K562 (cell line): ENCODE measurements around the gene SPTLC2. TPM values are rescaled to one million over a fixed set of nuclear protein-coding genes. Genes with fewer than 3 reads are reported as not detected.

ENCODE experiments used
- ATAC-seq: fragments of 200-7000 bp; cut with Tn5 transposase; 3 replicates; pipeline ENCODE4 v1.9.1; 2020; ENCODE audit warnings: moderate library complexity
- BruUV-seq: library from RNA; stranded (reverse); fragments of 400-500 nt; replicated peaks from 2 replicates; lab custom pipeline; 2021; lab: Mats Ljungman, UMichigan
- CTCF ChIA-PET: fragments of 300-600 bp; formaldehyde crosslinking; extraction: SDS; loops from one replicate; lab custom pipeline; 2021; ENCODE audit warnings: low intra/inter-chr PET ratio; lab: Yijun Ruan, JAX
- POLR2A ChIA-PET: fragments of 300-600, 350-650 bp; sonication (Branson Sonifier 250); formaldehyde crosslinking; extraction: SDS; loops from one replicate; lab custom pipeline; 2021; ENCODE audit warnings: antibody characterized with exemption, inconsistent platforms; lab: Yijun Ruan, JAX
- DNase-seq, 4 experiments: peaks; one replicate each; pipeline versions ENCODE4 v3.0.0 to v3.0.0-alpha.2; 2011 to 2018; ENCODE audit warnings: low spot score in 3 of 4, mixed read lengths in 3 of 4; ENCODE audit errors: extremely low read depth in 1 of 4
- FAIRE-seq: peaks from 2 replicates; lab custom pipeline; 2011; peaks lifted over from hg19 to GRCh38; lab: Jason Lieb, UNC
- H2AFZ ChIP-seq: 2 replicates; pipeline ENCODE4 v1.6.0; 2011; ENCODE audit warnings: low read depth, low read length, control low read depth, inconsistent platforms
- H3K27ac ChIP-seq: fragments of 200-600 bp; 3 replicates; pipeline ENCODE4 v1.8.0; 2011; ENCODE audit warnings: low read depth, mild to moderate bottlenecking, control low read depth, inconsistent platforms, low read length, moderate library complexity, mixed read lengths; ENCODE audit errors: extremely low read depth
- H3K27me3 ChIP-seq, 2 experiments: fragments of 300-600 bp in 1 of 2; 2 replicates in 1 of 2; 3 replicates in 1 of 2; pipeline versions ENCODE4 v1.6.0 to v1.8.0; 2011; ENCODE audit warnings: inconsistent platforms in 2 of 2, low read length in 2 of 2, mild to moderate bottlenecking in 1 of 2, mixed read lengths in 1 of 2, moderate library complexity in 1 of 2; ENCODE audit not compliant: control insufficient read depth in 2 of 2, insufficient read depth in 2 of 2
- H3K36me3 ChIP-seq: fragments of 300-600 bp; 3 replicates; pipeline ENCODE4 v1.8.0; 2011; ENCODE audit warnings: mild to moderate bottlenecking, low read length, inconsistent platforms; ENCODE audit not compliant: control insufficient read depth, insufficient read depth
- H3K4me1 ChIP-seq, 2 experiments: fragments of 200-600 bp in 1 of 2; replicated peaks in 1 of 2; 2 replicates in 1 of 2; 3 replicates in 1 of 2; pipeline versions ENCODE4 v1.5.1 to v1.8.0; 2011; ENCODE audit warnings: inconsistent platforms in 2 of 2, low read length in 2 of 2, mild to moderate bottlenecking in 1 of 2, mixed read lengths in 1 of 2, moderate library complexity in 1 of 2; ENCODE audit not compliant: control insufficient read depth in 2 of 2, insufficient read depth in 2 of 2
- H3K4me2 ChIP-seq: 2 replicates; pipeline ENCODE4 v1.6.1; 2011; ENCODE audit warnings: low read length, control low read depth, inconsistent platforms, mixed read lengths; ENCODE audit not compliant: insufficient read depth
- H3K4me3 ChIP-seq: fragments of 200-600 bp; sonication (generic), shearing (Covaris generic); 2 replicates; pipeline ENCODE4 v1.5.1; 2016; ENCODE audit warnings: control low read depth, inconsistent platforms
- H3K79me2 ChIP-seq: fragments of 200-600 bp; 3 replicates; pipeline ENCODE4 v1.8.0; 2011; ENCODE audit warnings: low read length, inconsistent platforms; ENCODE audit not compliant: control insufficient read depth, insufficient read depth
- H3K9ac ChIP-seq, 2 experiments: 2 replicates each; pipeline versions ENCODE4 v1.6.0 to v1.6.1; 2011; ENCODE audit warnings: low read depth in 2 of 2, low read length in 2 of 2, control low read depth in 1 of 2, inconsistent platforms in 1 of 2, mild to moderate bottlenecking in 1 of 2, mixed read lengths in 1 of 2; ENCODE audit not compliant: insufficient read depth in 1 of 2
- H3K9me1 ChIP-seq: one replicate; pipeline ENCODE4 v1.6.0; 2011; ENCODE audit warnings: inconsistent platforms, mild to moderate bottlenecking, low read length, moderate library complexity; ENCODE audit not compliant: control insufficient read depth, insufficient read depth
- H3K9me3 ChIP-seq: replicated peaks from 2 replicates; pipeline ENCODE4 v1.5.1; 2011; ENCODE audit warnings: low read depth, low read length, inconsistent platforms; ENCODE audit not compliant: control insufficient read depth, insufficient read depth
- H4K20me1 ChIP-seq: replicated peaks from 2 replicates; pipeline ENCODE4 v1.6.1; 2011; ENCODE audit warnings: low read length, inconsistent platforms, mixed read lengths; ENCODE audit not compliant: control insufficient read depth, insufficient read depth
- ARHGAP35 ChIP-seq: fragments of 450-650 bp; IDR thresholded peaks from 2 replicates; pipeline ENCODE4 v1.6.1; 2018; ENCODE audit not compliant: partially characterized antibody
- CREM ChIP-seq: IDR thresholded peaks from 2 replicates; pipeline ENCODE4 v1.6.1; 2014; ENCODE audit warnings: antibody characterized with exemption, low read depth
- DPF2 ChIP-seq: fragments of 450-650 bp; IDR thresholded peaks from 2 replicates; pipeline ENCODE4 v1.6.1; 2016
- KLF6 ChIP-seq: fragments of 250-450 bp; sonication (Bioruptor Pico); IDR thresholded peaks from 2 replicates; pipeline ENCODE4 v1.4.0; 2020; ENCODE audit warnings: mild to moderate bottlenecking, moderate library complexity, borderline replicate concordance
- PHF20 ChIP-seq: fragments of 450-650 bp; IDR thresholded peaks from 2 replicates; pipeline ENCODE4 v1.6.1; 2018; ENCODE audit not compliant: partially characterized antibody
- RBM15 ChIP-seq: fragments of 200-400 bp; formaldehyde crosslinking; IDR thresholded peaks from 2 replicates; pipeline ENCODE4 v1.6.1; 2018; ENCODE audit warnings: mild to moderate bottlenecking, low read length, moderate library complexity; ENCODE audit not compliant: insufficient read depth
- SLC30A9 ChIP-seq: fragments of 250-450 bp; sonication (Bioruptor Pico); IDR thresholded peaks from 2 replicates; pipeline ENCODE4 v1.8.0; 2022; ENCODE audit warnings: mild to moderate bottlenecking, moderate library complexity
- SREBF1 ChIP-seq: fragments of 150-350 bp; IDR thresholded peaks from 2 replicates; pipeline ENCODE4 v1.6.1; 2014; ENCODE audit warnings: antibody characterized with exemption, low read depth, low read length, borderline replicate concordance
- TBL1XR1 ChIP-seq, 2 experiments: IDR thresholded peaks; 2 replicates each; pipeline ENCODE4 v1.6.1; 2012; ENCODE audit warnings: improper control_type of control experiment in 2 of 2, low read length in 2 of 2, mild to moderate bottlenecking in 1 of 2
- TBP ChIP-seq: optimal IDR thresholded peaks from 2 replicates; pipeline ENCODE3; 2011; ENCODE audit warnings: low read depth, low read length, improper control_type of control experiment
- TFAM ChIP-seq: fragments of 250-450 bp; sonication (Bioruptor Pico); conservative IDR thresholded peaks from 2 replicates; pipeline ENCODE4 v1.5.0; 2021; ENCODE audit warnings: mild to moderate bottlenecking, moderate library complexity
- U2AF2 ChIP-seq: fragments of 200-400 bp; formaldehyde crosslinking; optimal IDR thresholded peaks from 2 replicates; pipeline ENCODE3; 2017; ENCODE audit warnings: low read depth, mild to moderate bottlenecking, low read length
- XRCC3 ChIP-seq: fragments of 450-650 bp; IDR thresholded peaks from 2 replicates; pipeline ENCODE4 v1.6.1; 2017; ENCODE audit warnings: mild to moderate bottlenecking, moderate library complexity
- ZNF561 ChIP-seq: fragments of 450-650 bp; formaldehyde crosslinking; conservative IDR thresholded peaks from 2 replicates; pipeline ENCODE4 v1.4.0; 2020; ENCODE audit warnings: mild to moderate bottlenecking, moderate library complexity
- ZNF57 ChIP-seq: fragments of 450-650 bp; formaldehyde crosslinking; IDR thresholded peaks from 2 replicates; pipeline ENCODE4 v1.4.0; 2020; ENCODE audit warnings: mild to moderate bottlenecking, moderate library complexity
- ZNF583 ChIP-seq: fragments of 250-450 bp; sonication (Bioruptor Pico); IDR thresholded peaks from 2 replicates; pipeline ENCODE4 v1.4.0; 2020
- ZNF696 ChIP-seq: fragments of 250-450 bp; sonication (Bioruptor Pico); conservative IDR thresholded peaks from 2 replicates; pipeline ENCODE4 v1.4.0; 2020; ENCODE audit warnings: mild to moderate bottlenecking, moderate library complexity
- WGBS: fragments of 100-300 bp; shearing (Covaris generic); methylation state at CpG from one replicate; pipeline ENCODE4 v1.1.6; 2016; ENCODE audit warnings: low coverage, mixed read lengths; ENCODE audit not compliant: insufficient coverage; ENCODE audit errors: missing lambda C conversion rate; 5-methylcytosine and 5-hydroxymethylcytosine counted together
- in situ Hi-C: fragments of 300-500 bp; cut with MboI; formaldehyde crosslinking; loops from 4 replicates; pipeline ENCODE4 v1.15.0; 2018; ENCODE audit warnings: inconsistent platforms, mixed read lengths
- intact Hi-C: fragments of 100-400 bp; cut with micrococcal nuclease; formaldehyde crosslinking; loops from 2 replicates; pipeline ENCODE4 v1.14.2; 2022
- polyA plus RNA-seq, 8 experiments: library from polyadenylated mRNA; depleted of rRNA in 4 of 8; stranded (reverse) in 5 of 8; unstranded in 3 of 8; fragments of >200 nt; fragmentation: Nextera tagmentation in 2 of 8; fragmentation: Illumina TruSeq in 1 of 8; extraction: Ambion mirVana in 2 of 8; extraction: Trizol in 1 of 8; gene quantifications; 2 replicates each; pipeline versions ENCODE4 v1.2.1 to v1.2.3, GENCODE V29; 2011 to 2014; ENCODE audit warnings: inconsistent platforms in 1 of 8, missing spikeins in 1 of 8
- total RNA-seq, 7 experiments: library from RNA; depleted of rRNA in 6 of 7; stranded (reverse); fragments of >200 nt in 6 of 7; fragmentation: Illumina TruSeq in 2 of 7; extraction: Trizol in 2 of 7; gene quantifications; 2 replicates each; pipeline versions ENCODE4 v1.2.1 to v1.2.3, GENCODE V29; 2011 to 2021; ENCODE audit warnings: low replicate concordance in 1 of 7
- TF ChIP-seq, protein P1 (sequence below), 2 experiments: fragments of 450-650 bp; IDR thresholded peaks; 2 replicates each; pipeline ENCODE4 v1.6.1; 2016
- TF ChIP-seq, protein P2 (sequence below), 2 experiments: fragments of 200-800 bp in 1 of 2; sonication (Bioruptor generic) in 1 of 2; sonication (generic) in 1 of 2; formaldehyde crosslinking in 1 of 2; IDR thresholded peaks in 1 of 2; conservative IDR thresholded peaks in 1 of 2; 2 replicates each; pipeline versions ENCODE4 v1.5.0 to v1.6.1; 2016 to 2020; ENCODE audit warnings: missing compliant biosample characterization in 1 of 2, missing genetic modification characterization in 1 of 2, missing genetic modification reagents in 1 of 2
- TF ChIP-seq, protein P3 (sequence below): IDR thresholded peaks from 2 replicates; pipeline ENCODE4 v1.6.1; 2011; ENCODE audit warnings: borderline replicate concordance, low read depth, mild to moderate bottlenecking, moderate library complexity, low read length; ENCODE audit not compliant: insufficient read depth, poor library complexity, severe bottlenecking

The SPTLC2 gene
- total and polyA plus RNA-seq, 9 of the 15 experiments (the other 6 are each of a cell fraction or from before 2014, with no cell fraction given) = 4.5 to 30.4 (median 14.0) TPM

DNA sequence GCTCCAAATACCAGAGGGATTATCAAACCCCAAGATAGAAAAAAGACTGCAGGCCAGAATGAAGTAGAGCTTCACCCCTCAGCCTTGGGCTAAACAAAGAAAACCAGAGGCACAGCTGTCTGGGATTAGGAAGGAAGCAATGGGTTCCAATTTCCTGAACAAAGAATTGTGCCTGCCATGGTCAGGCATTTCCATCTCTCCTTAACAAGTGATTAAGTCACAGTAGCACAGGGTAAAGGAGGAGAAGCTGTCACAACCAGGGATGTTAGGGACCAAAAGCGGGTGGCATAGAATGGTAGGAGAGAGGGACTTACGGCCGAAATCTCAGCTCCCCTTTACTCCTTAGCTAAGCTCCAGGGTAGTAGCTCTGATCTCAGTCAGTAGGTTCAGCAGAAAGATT, 33.9 kb downstream of the SPTLC2 start:
- no TSS peak for BruUV-seq
- Histone ChIP-seq H3K79me2 (peaks cover 69% of the 10 kb centered on the region), H3K4me2 (no peak overlapping the region), H3K36me3 (peaks cover 3% of the 10 kb centered on the region; the same call in 1 of the 3 replicates), H3K4me1 (peaks cover 0 to 3% of the 10 kb centered on the region in 2 experiments; a peak in 2 of 5 replicates), H3K27ac (no peak overlapping the region), H3K4me3 (no peak overlapping the region), H2AFZ (no peak overlapping the region), H3K27me3 (no peaks in the 10 kb centered on the region), H3K9ac (no peak overlapping the region), H3K9me1 (no peaks in the 10 kb centered on the region), H3K9me3 (no peaks in the 10 kb centered on the region), H4K20me1 (peaks cover 12% of the 10 kb centered on the region; the same call in 1 of the 2 replicates)
- FAIRE-seq (no peak), ATAC-seq (no peak), DNase-seq (no peak)
- CTCF ChIA-PET = no interaction called here
- in situ Hi-C loops = no loop called here
- intact Hi-C loops = no loop called here
- POLR2A ChIA-PET = interaction anchor here (1.0 kb wide), 1 partner anchor 10 kb away, joined by 4 read pairs; no protein-coding TSS in a partner anchor
- TF ChIP-seq TFAM (CRISPR knock-in tag) (no peak), SLC30A9 (CRISPR knock-in tag) (no peak), U2AF2 (no peak), PHF20 (no peak), KLF6 (CRISPR knock-in tag) (no peak), RBM15 (no peak), ZNF57 (CRISPR knock-in tag) (no peak), DPF2 (no peak), SREBF1 (no peak), ZNF561 (CRISPR knock-in tag) (no peak), XRCC3 (no peak), CREM (no peak), ZNF696 (CRISPR knock-in tag) (no peak), TBL1XR1 (IDR thresholded peaks at IDR 0.05; ENCODE audit: low read length in 2 of 2) (no peak), ZNF583 (CRISPR knock-in tag) (no peak), ARHGAP35 (no peak), TBP (no peak)
- TF ChIP-seq, protein P1, sequence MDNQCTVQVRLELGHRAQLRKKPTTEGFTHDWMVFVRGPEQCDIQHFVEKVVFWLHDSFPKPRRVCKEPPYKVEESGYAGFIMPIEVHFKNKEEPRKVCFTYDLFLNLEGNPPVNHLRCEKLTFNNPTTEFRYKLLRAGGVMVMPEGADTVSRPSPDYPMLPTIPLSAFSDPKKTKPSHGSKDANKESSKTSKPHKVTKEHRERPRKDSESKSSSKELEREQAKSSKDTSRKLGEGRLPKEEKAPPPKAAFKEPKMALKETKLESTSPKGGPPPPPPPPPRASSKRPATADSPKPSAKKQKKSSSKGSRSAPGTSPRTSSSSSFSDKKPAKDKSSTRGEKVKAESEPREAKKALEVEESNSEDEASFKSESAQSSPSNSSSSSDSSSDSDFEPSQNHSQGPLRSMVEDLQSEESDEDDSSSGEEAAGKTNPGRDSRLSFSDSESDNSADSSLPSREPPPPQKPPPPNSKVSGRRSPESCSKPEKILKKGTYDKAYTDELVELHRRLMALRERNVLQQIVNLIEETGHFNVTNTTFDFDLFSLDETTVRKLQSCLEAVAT (IDR thresholded peaks at IDR 0.05) = no peak
- TF ChIP-seq, protein P2, sequence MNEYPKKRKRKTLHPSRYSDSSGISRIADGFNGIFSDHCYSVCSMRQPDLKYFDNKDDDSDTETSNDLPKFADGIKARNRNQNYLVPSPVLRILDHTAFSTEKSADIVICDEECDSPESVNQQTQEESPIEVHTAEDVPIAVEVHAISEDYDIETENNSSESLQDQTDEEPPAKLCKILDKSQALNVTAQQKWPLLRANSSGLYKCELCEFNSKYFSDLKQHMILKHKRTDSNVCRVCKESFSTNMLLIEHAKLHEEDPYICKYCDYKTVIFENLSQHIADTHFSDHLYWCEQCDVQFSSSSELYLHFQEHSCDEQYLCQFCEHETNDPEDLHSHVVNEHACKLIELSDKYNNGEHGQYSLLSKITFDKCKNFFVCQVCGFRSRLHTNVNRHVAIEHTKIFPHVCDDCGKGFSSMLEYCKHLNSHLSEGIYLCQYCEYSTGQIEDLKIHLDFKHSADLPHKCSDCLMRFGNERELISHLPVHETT (CRISPR knock-in tag; conservative IDR thresholded peaks at IDR 0.05 in 1 of 2, IDR thresholded peaks at IDR 0.05 in 1 of 2) = no peak
- TF ChIP-seq, protein P3, sequence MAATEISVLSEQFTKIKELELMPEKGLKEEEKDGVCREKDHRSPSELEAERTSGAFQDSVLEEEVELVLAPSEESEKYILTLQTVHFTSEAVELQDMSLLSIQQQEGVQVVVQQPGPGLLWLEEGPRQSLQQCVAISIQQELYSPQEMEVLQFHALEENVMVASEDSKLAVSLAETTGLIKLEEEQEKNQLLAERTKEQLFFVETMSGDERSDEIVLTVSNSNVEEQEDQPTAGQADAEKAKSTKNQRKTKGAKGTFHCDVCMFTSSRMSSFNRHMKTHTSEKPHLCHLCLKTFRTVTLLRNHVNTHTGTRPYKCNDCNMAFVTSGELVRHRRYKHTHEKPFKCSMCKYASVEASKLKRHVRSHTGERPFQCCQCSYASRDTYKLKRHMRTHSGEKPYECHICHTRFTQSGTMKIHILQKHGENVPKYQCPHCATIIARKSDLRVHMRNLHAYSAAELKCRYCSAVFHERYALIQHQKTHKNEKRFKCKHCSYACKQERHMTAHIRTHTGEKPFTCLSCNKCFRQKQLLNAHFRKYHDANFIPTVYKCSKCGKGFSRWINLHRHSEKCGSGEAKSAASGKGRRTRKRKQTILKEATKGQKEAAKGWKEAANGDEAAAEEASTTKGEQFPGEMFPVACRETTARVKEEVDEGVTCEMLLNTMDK = no peak
- 83% methylated on average over 3 of the region's 3 CpGs for WGBS
